ENCODE data around the gene FABP6. TPM values are rescaled to one million over a fixed set of nuclear protein-coding genes. Genes with fewer than 3 reads are reported as not detected.
A peak's percentile ranks its signal among the peaks of the same experiment; 100 is the strongest.
"Not testable (repeated sequence)": the region's sequence is repeated elsewhere in the genome, so short reads cannot be mapped to it uniquely, and the experiment has no call there.

FABP6 gene
- total and polyA plus RNA-seq, 2 donors, result 13.0 to 64.3 TPM

- H3K4me3 ChIP-seq (ENCODE audit: low read length in 2 of 2), result peak overlapping the region; percentile 29 to 54
- 7% methylated on average over 40 of the region's 40 CpGs for WGBS
- H3K27ac ChIP-seq (ENCODE audit: low read depth in 1 of 2, low read length in 1 of 2), result no peak overlapping the region
- H3K4me1 ChIP-seq (ENCODE audit: control insufficient read depth in 2 of 2, insufficient read depth in 2 of 2, low read length in 2 of 2), result peaks cover 3 to 8% of the 10 kb centered on the region in 2 donors
- peaks cover 0 to 11% of the 10 kb centered on the region in 2 donors for H3K9me3 ChIP-seq (ENCODE audit: control insufficient read depth in 2 of 2, insufficient read depth in 1 of 2, low read length in 1 of 2)
- H3K27me3 ChIP-seq (ENCODE audit: control insufficient read depth in 2 of 2, insufficient read depth in 1 of 2, low read length in 1 of 2), result peaks cover 0 to 6% of the 10 kb centered on the region in 2 donors
- DNase-seq (ENCODE audit: low read depth in 6 of 9, low spot score in 9 of 9), result peak in 1 of 9 donors; percentile 27
- no peaks in the 10 kb centered on the region for H3K36me3 ChIP-seq (ENCODE audit: control insufficient read depth in 2 of 2, insufficient read depth in 2 of 2, low read length in 1 of 2)
Observed at GRCh38 chr5:160188141-160189015, 40.9 kb upstream of the FABP6 start.

GRCh38 chr5:160192424-160192823 lies 36.9 kb upstream of the FABP6 start:
- H3K4me3 ChIP-seq (ENCODE audit: low read length in 2 of 2), result no peak overlapping the region
- H3K36me3 ChIP-seq (ENCODE audit: control insufficient read depth in 2 of 2, insufficient read depth in 2 of 2, low read length in 1 of 2), result no peaks in the 10 kb centered on the region
- peaks cover 3 to 8% of the 10 kb centered on the region in 2 donors for H3K4me1 ChIP-seq (ENCODE audit: control insufficient read depth in 2 of 2, insufficient read depth in 2 of 2, low read length in 2 of 2)
- no peak for DNase-seq (ENCODE audit: low read depth in 6 of 9, low spot score in 9 of 9)
- H3K27me3 ChIP-seq (ENCODE audit: control insufficient read depth in 2 of 2, insufficient read depth in 1 of 2, low read length in 1 of 2), result peaks cover 0 to 6% of the 10 kb centered on the region in 2 donors
- H3K9me3 ChIP-seq (ENCODE audit: control insufficient read depth in 2 of 2, insufficient read depth in 1 of 2, low read length in 1 of 2), result no peaks in the 10 kb centered on the region
- WGBS, result 98% methylated on average over 7 of the region's 7 CpGs
- H3K27ac ChIP-seq (ENCODE audit: low read depth in 1 of 2, low read length in 1 of 2), result no peak overlapping the region

DNA sequence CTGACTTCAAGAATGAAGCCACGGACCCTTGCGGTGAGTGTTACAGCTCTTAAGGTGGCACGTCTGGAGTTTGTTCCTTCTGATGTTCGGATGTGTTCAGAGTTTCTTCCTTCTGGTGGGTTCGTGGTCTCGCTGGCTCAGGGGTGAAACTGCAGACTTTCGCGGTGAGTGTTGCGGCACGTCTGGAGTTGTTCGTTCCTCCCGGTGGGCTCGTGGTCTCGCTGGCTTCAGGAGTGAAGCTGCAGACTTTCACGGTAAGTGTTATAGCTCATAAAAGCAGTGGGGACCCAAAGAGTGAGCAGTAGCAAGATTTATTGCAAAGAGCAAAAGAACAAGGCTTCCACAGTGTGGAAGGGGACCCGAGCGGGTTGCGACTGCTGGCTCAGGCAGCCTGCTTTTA lies 36.2 kb upstream of the FABP6 start:
- H3K36me3 ChIP-seq (ENCODE audit: control insufficient read depth in 2 of 2, insufficient read depth in 2 of 2, low read length in 1 of 2); H3K27me3 ChIP-seq (ENCODE audit: control insufficient read depth in 2 of 2, insufficient read depth in 1 of 2, low read length in 1 of 2); DNase-seq (ENCODE audit: low read depth in 6 of 9, low spot score in 9 of 9); H3K4me1 ChIP-seq (ENCODE audit: control insufficient read depth in 2 of 2, insufficient read depth in 2 of 2, low read length in 2 of 2); H3K4me3 ChIP-seq (ENCODE audit: low read length in 2 of 2); H3K27ac ChIP-seq (ENCODE audit: low read depth in 1 of 2, low read length in 1 of 2); H3K9me3 ChIP-seq (ENCODE audit: control insufficient read depth in 2 of 2, insufficient read depth in 1 of 2, low read length in 1 of 2): not testable (repeated sequence)
- 53% methylated on average over 18 of the region's 18 CpGs for WGBS

DNA sequence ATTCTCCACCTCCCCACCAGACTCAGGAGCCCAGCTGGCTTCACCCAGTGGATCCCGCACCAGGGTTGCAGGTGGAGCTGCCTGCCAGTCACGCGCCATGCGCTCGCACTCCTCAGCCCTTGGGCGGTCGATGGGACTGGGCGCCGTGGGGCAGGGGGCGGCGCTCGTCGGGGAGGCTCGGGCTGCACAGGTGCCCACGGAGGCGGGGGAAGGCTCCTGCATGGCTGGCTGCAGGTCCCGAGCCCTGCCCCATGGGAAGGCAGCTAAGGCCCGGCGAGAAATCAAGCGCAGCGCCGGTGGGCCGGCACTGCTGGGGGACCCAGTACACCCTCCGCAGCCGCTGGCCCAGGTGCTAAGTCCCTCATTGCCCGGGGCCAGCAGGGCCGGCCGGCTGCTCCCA lies 35.5 kb upstream of the FABP6 start:
- H3K4me3 ChIP-seq (ENCODE audit: low read length in 2 of 2); H3K27me3 ChIP-seq (ENCODE audit: control insufficient read depth in 2 of 2, insufficient read depth in 1 of 2, low read length in 1 of 2); H3K36me3 ChIP-seq (ENCODE audit: control insufficient read depth in 2 of 2, insufficient read depth in 2 of 2, low read length in 1 of 2); DNase-seq (ENCODE audit: low read depth in 6 of 9, low spot score in 9 of 9); H3K27ac ChIP-seq (ENCODE audit: low read depth in 1 of 2, low read length in 1 of 2); H3K4me1 ChIP-seq (ENCODE audit: control insufficient read depth in 2 of 2, insufficient read depth in 2 of 2, low read length in 2 of 2); H3K9me3 ChIP-seq (ENCODE audit: control insufficient read depth in 2 of 2, insufficient read depth in 1 of 2, low read length in 1 of 2): not testable (repeated sequence)
- WGBS, result 97% methylated on average over 28 of the region's 28 CpGs

GRCh38 chr5:160197341-160198144 lies 31.8 kb upstream of the FABP6 start:
- H3K36me3 ChIP-seq (ENCODE audit: control insufficient read depth in 2 of 2, insufficient read depth in 2 of 2, low read length in 1 of 2), result no peaks in the 10 kb centered on the region

DNA sequence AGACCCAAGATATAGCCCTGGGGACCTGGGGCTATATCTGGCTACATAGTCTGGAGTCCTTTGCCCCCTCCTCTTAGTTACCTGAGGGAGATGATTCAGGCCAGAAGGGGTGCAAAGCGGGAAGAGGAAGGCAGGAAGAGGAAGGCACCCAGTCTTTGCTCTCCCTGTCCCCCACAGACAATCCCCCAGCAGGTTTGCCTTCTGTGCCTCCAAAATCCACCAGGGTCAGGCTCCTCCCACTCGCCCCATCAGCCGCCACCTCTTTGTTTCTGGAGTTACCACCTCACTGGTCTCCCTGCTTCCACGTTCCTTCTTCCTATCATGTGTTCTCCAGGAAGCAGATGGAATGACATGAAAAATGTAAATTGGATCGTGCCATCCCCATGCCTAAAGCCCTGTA lies 31.2 kb upstream of the FABP6 start:
- Histone ChIP-seq H3K4me3 (ENCODE audit: low read length in 2 of 2) (no peak overlapping the region), H3K4me1 (ENCODE audit: control insufficient read depth in 2 of 2, insufficient read depth in 2 of 2, low read length in 2 of 2) (peaks cover 3 to 13% of the 10 kb centered on the region in 2 donors), H3K9me3 (ENCODE audit: control insufficient read depth in 2 of 2, insufficient read depth in 1 of 2, low read length in 1 of 2) (no peaks in the 10 kb centered on the region), H3K36me3 (ENCODE audit: control insufficient read depth in 2 of 2, insufficient read depth in 2 of 2, low read length in 1 of 2) (no peaks in the 10 kb centered on the region), H3K27ac (ENCODE audit: low read depth in 1 of 2, low read length in 1 of 2) (no peak overlapping the region), H3K27me3 (ENCODE audit: control insufficient read depth in 2 of 2, insufficient read depth in 1 of 2, low read length in 1 of 2) (peaks cover 0 to 6% of the 10 kb centered on the region in 2 donors)
- 78% methylated on average over 5 of the region's 5 CpGs for WGBS
- DNase-seq (ENCODE audit: low read depth in 6 of 9, low spot score in 9 of 9), result no peak

More at GRCh38 chr5:160197341-160198144, 31.8 kb upstream of the FABP6 start:
- Histone ChIP-seq H3K27me3 (ENCODE audit: control insufficient read depth in 2 of 2, insufficient read depth in 1 of 2, low read length in 1 of 2) (peaks cover 0 to 6% of the 10 kb centered on the region in 2 donors), H3K4me3 (ENCODE audit: low read length in 2 of 2) (no peak overlapping the region), H3K4me1 (ENCODE audit: control insufficient read depth in 2 of 2, insufficient read depth in 2 of 2, low read length in 2 of 2) (peaks cover 3 to 13% of the 10 kb centered on the region in 2 donors), H3K9me3 (ENCODE audit: control insufficient read depth in 2 of 2, insufficient read depth in 1 of 2, low read length in 1 of 2) (no peaks in the 10 kb centered on the region), H3K27ac (ENCODE audit: low read depth in 1 of 2, low read length in 1 of 2) (no peak overlapping the region)
- WGBS, result 48% methylated on average over 11 of the region's 11 CpGs
- no peak for DNase-seq (ENCODE audit: low read depth in 6 of 9, low spot score in 9 of 9)

- DNase-seq (ENCODE audit: low read depth in 6 of 9, low spot score in 9 of 9), result no peak
- Histone ChIP-seq H3K27me3 (ENCODE audit: control insufficient read depth in 2 of 2, insufficient read depth in 1 of 2, low read length in 1 of 2) (peaks cover 0 to 6% of the 10 kb centered on the region in 2 donors), H3K36me3 (ENCODE audit: control insufficient read depth in 2 of 2, insufficient read depth in 2 of 2, low read length in 1 of 2) (no peaks in the 10 kb centered on the region), H3K4me3 (ENCODE audit: low read length in 2 of 2) (no peak overlapping the region), H3K4me1 (ENCODE audit: control insufficient read depth in 2 of 2, insufficient read depth in 2 of 2, low read length in 2 of 2) (peaks cover 3 to 13% of the 10 kb centered on the region in 2 donors), H3K27ac (ENCODE audit: low read depth in 1 of 2, low read length in 1 of 2) (no peak overlapping the region), H3K9me3 (ENCODE audit: control insufficient read depth in 2 of 2, insufficient read depth in 1 of 2, low read length in 1 of 2) (no peaks in the 10 kb centered on the region)
- WGBS, result 57% methylated on average over 8 of the region's 8 CpGs
Observed at GRCh38 chr5:160198841-160199409, 30.4 kb upstream of the FABP6 start.

DNA sequence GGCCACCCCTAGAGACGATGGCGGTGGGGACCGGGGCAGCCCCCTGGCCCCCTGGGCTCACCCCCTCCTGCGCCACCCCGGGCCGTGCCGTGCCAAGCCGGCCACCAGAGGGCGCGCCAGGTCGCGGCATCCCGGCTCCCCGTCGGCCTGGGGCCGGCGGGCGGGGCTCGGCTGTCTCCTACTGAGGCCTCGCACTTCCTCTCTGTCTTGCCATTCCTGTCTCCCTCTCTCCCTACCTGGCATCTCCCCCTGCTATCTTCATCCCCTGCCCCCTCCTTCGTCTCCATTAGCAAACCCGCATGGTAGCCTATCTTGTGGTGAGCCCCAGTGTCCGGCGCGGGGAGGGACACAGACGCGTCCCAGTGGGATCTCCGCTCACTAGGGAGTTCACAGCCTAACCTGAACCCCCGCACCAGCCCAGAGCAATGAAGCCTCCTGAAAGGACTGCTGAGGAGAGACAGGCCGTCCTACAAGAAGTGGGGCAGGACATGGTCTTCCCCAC lies 29.8 kb upstream of the FABP6 start:
- H3K4me3 ChIP-seq (ENCODE audit: low read length in 2 of 2), result peak overlapping the region; percentile 13 to 34
- no peaks in the 10 kb centered on the region for H3K36me3 ChIP-seq (ENCODE audit: control insufficient read depth in 2 of 2, insufficient read depth in 2 of 2, low read length in 1 of 2)
- peaks cover 3 to 13% of the 10 kb centered on the region in 2 donors for H3K4me1 ChIP-seq (ENCODE audit: control insufficient read depth in 2 of 2, insufficient read depth in 2 of 2, low read length in 2 of 2)
- peaks cover 0 to 6% of the 10 kb centered on the region in 2 donors for H3K27me3 ChIP-seq (ENCODE audit: control insufficient read depth in 2 of 2, insufficient read depth in 1 of 2, low read length in 1 of 2)
- 6% methylated on average over 30 of the region's 30 CpGs for WGBS
- no peak overlapping the region for H3K27ac ChIP-seq (ENCODE audit: low read depth in 1 of 2, low read length in 1 of 2)
- H3K9me3 ChIP-seq (ENCODE audit: control insufficient read depth in 2 of 2, insufficient read depth in 1 of 2, low read length in 1 of 2), result no peaks in the 10 kb centered on the region
- peak; percentile 24 to 82 (median 66) for DNase-seq (ENCODE audit: low read depth in 6 of 9, low spot score in 9 of 9)
